Calu3 (cell line): ENCODE results near the gene APP. TPM values are rescaled to one million over a fixed set of nuclear protein-coding genes. Genes with fewer than 3 reads are reported as not detected.

Experiments
- BruUV-seq: library from RNA; stranded (reverse); fragments of 400-500 nt; replicated peaks from 2 replicates; lab custom pipeline; 2021; lab: Mats Ljungman, UMichigan
- CTCF ChIA-PET: fragments of 300-600 bp; sonication (Branson Sonifier 250); formaldehyde crosslinking; loops from one replicate; lab custom pipeline; 2022; ENCODE audit warnings: antibody characterized with exemption; lab: Charles Lee
- DNase-seq: peaks from one replicate; pipeline ENCODE4 v3.0.0; 2022
- H3K27ac Mint-ChIP-seq: one replicate; pipeline ENCODE4 v1.8.0; 2022; ENCODE audit warnings: mixed read lengths; ENCODE audit not compliant: unreplicated experiment
- H3K27me3 Mint-ChIP-seq: one replicate; pipeline ENCODE4 v1.8.0; 2022; ENCODE audit warnings: mixed read lengths; ENCODE audit not compliant: unreplicated experiment
- H3K36me3 Mint-ChIP-seq: one replicate; pipeline ENCODE4 v1.8.0; 2022; ENCODE audit warnings: mild to moderate bottlenecking, moderate library complexity, mixed read lengths; ENCODE audit not compliant: insufficient read depth, unreplicated experiment
- H3K4me1 Mint-ChIP-seq: one replicate; pipeline ENCODE4 v1.8.0; 2022; ENCODE audit warnings: mild to moderate bottlenecking, low read depth, mixed read lengths; ENCODE audit not compliant: unreplicated experiment
- H3K4me3 Mint-ChIP-seq: one replicate; pipeline ENCODE4 v1.8.0; 2022; ENCODE audit warnings: mild to moderate bottlenecking, low read depth, moderate library complexity, mixed read lengths; ENCODE audit not compliant: unreplicated experiment
- H3K9me3 Mint-ChIP-seq: one replicate; pipeline ENCODE4 v1.8.0; 2022; ENCODE audit warnings: low read depth, mixed read lengths; ENCODE audit not compliant: unreplicated experiment
- CTCF ChIP-seq: fragments of 200-600 bp; IDR thresholded peaks from one replicate; pipeline ENCODE4 v1.8.0; 2022; ENCODE audit warnings: antibody characterized with exemption; ENCODE audit not compliant: unreplicated experiment
- intact Hi-C: fragments of 100-400 bp; cut with micrococcal nuclease; formaldehyde crosslinking; loops from one replicate; pipeline ENCODE4 v1.10.0; 2022; ENCODE audit not compliant: unreplicated experiment
- total RNA-seq: library from RNA; stranded (reverse); gene quantifications from 2 replicates; pipeline ENCODE4 v1.2.3, GENCODE V29; 2022

The APP gene
- total RNA-seq, 1 experiment from 2014 or later = 566 TPM

GRCh38 chr21:26077521-26077920 lies 93.0 kb downstream of the APP start:
- Mint-ChIP-seq H3K4me1 (peaks cover 9% of the 10 kb centered on the region), H3K27me3 (no peaks in the 10 kb centered on the region), H3K27ac (no peak overlapping the region), H3K9me3 (no peaks in the 10 kb centered on the region), H3K4me3 (no peak overlapping the region), H3K36me3 (no peaks in the 10 kb centered on the region)
- CTCF ChIA-PET = no interaction called here
- no TSS peak for BruUV-seq
- DNase-seq = no peak
- intact Hi-C loops = no loop called here
- TF ChIP-seq CTCF = no peak

GRCh38 chr21:26072666-26073615 lies 97.6 kb downstream of the APP start:
- H3K27ac Mint-ChIP-seq = no peak overlapping the region
- no peaks in the 10 kb centered on the region for H3K36me3 Mint-ChIP-seq
- intact Hi-C loops = no loop called here
- no peak overlapping the region for H3K4me3 Mint-ChIP-seq
- BruUV-seq = no TSS peak
- H3K27me3 Mint-ChIP-seq = no peaks in the 10 kb centered on the region
- CTCF ChIA-PET = no interaction called here
- H3K9me3 Mint-ChIP-seq = no peaks in the 10 kb centered on the region
- H3K4me1 Mint-ChIP-seq = peaks cover 40% of the 10 kb centered on the region
- no peak for DNase-seq
- TF ChIP-seq CTCF = no peak

- Mint-ChIP-seq H3K36me3 (no peaks in the 10 kb centered on the region), H3K27me3 (no peaks in the 10 kb centered on the region), H3K4me3 (no peak overlapping the region), H3K4me1 (peaks cover 43% of the 10 kb centered on the region), H3K9me3 (no peaks in the 10 kb centered on the region), H3K27ac (no peak overlapping the region)
- no peak for DNase-seq
- CTCF ChIA-PET = no interaction called here
- no peak for TF ChIP-seq CTCF
- BruUV-seq = no TSS peak
- intact Hi-C loops = no loop called here
These were observed 99.6 kb downstream of the APP start for GRCh38 chr21:26070822-26071425.

- CTCF ChIA-PET = no interaction called here
- no peak for TF ChIP-seq CTCF
- no peak overlapping the region for H3K27ac Mint-ChIP-seq
- intact Hi-C loops = no loop called here
- no peak overlapping the region for H3K4me3 Mint-ChIP-seq
- no peak for DNase-seq
- H3K36me3 Mint-ChIP-seq = no peaks in the 10 kb centered on the region
- BruUV-seq = no TSS peak
- no peaks in the 10 kb centered on the region for H3K9me3 Mint-ChIP-seq
- peaks cover 43% of the 10 kb centered on the region for H3K4me1 Mint-ChIP-seq
- no peaks in the 10 kb centered on the region for H3K27me3 Mint-ChIP-seq
These were observed 100.4 kb downstream of the APP start for GRCh38 chr21:26070121-26070520.
